ENCODE results near the gene FNBP1. TPM values are rescaled to one million over a fixed set of nuclear protein-coding genes. Genes with fewer than 3 reads are reported as not detected.

The FNBP1 gene
- total RNA-seq, 3 donors from 2014 or later: 40.9 to 176 (median 42.0) TPM

DNA sequence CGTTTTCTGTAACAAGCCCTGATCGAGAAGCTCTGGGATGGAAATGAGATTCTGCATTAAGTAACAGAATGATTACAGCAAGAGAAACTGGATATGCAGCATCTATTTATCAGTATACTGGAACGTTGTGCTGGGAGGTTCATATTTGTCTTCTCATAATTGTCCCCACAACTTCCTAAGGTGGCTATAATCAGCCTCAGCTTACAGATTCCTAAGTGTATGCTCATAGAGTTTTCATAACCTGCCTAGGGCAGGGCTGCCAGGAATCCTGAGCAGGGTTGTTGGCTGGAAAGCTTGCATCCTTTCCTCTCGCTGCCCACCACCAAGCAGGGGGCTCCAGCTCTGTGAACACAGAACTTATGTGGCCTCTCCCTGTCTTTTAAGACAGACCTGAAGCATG lies 70.2 kb downstream of the FNBP1 start:
- intact Hi-C loops (cut with DNase I, micrococcal nuclease): no loop called here
- TF ChIP-seq, protein P1, sequence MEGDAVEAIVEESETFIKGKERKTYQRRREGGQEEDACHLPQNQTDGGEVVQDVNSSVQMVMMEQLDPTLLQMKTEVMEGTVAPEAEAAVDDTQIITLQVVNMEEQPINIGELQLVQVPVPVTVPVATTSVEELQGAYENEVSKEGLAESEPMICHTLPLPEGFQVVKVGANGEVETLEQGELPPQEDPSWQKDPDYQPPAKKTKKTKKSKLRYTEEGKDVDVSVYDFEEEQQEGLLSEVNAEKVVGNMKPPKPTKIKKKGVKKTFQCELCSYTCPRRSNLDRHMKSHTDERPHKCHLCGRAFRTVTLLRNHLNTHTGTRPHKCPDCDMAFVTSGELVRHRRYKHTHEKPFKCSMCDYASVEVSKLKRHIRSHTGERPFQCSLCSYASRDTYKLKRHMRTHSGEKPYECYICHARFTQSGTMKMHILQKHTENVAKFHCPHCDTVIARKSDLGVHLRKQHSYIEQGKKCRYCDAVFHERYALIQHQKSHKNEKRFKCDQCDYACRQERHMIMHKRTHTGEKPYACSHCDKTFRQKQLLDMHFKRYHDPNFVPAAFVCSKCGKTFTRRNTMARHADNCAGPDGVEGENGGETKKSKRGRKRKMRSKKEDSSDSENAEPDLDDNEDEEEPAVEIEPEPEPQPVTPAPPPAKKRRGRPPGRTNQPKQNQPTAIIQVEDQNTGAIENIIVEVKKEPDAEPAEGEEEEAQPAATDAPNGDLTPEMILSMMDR (IDR thresholded peaks at IDR 0.05): no peak
- DNase-seq: no peak
- peaks cover 13% of the 10 kb centered on the region for H3K4me1 ChIP-seq (ENCODE audit: low read depth)
- no peak overlapping the region for H3K4me3 ChIP-seq
- H3K36me3 ChIP-seq (ENCODE audit: low read depth): no peaks in the 10 kb centered on the region
- no peaks in the 10 kb centered on the region for H3K9me3 ChIP-seq
- no peak for ATAC-seq

DNA sequence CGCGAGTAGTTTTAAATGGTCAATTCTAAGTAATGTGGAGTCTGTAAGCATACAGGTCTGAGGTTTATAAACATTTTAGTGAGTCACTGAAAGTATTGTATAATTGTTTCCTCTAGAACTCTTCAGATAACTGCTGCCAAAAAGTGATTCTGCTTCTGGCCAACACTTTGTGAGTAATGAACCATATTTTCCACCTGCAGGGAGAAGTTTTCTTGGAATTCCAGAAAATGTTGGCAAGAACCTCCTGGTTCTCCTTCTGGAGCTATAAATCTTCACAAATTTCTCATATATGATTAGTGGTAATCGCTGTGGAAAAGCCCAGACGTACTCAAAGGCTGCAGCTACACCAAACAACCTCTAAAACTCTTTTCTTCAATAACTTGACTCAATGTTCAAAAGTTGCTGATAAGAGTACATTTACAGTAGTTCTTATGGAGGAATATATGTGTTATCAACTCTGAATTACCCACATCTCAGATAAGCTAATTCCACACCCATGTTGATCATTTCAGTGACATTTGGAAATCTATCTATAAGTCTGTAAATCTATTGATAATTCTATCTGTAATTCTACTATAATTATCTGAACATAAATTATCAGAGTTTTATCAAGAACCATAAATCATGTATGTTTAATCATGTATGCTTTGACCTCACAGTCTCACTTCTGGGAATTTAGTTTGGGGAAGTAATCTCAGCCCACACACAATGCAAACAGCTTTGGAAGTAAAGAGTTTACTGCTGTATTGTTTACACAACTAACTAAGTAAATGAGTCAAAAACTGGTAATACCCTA lies 74.1 kb downstream of the FNBP1 start:
- DNase-seq (no peak), ATAC-seq (peak; percentile 71)
- intact Hi-C loops (cut with DNase I, micrococcal nuclease): no loop called here
- peaks cover 13% of the 10 kb centered on the region for H3K4me1 ChIP-seq (ENCODE audit: low read depth)
- H3K36me3 ChIP-seq (ENCODE audit: low read depth): no peaks in the 10 kb centered on the region
- H3K4me3 ChIP-seq: no peak overlapping the region
- H3K9me3 ChIP-seq: no peaks in the 10 kb centered on the region
- TF ChIP-seq, protein P1 (IDR thresholded peaks at IDR 0.05): no peak

DNA sequence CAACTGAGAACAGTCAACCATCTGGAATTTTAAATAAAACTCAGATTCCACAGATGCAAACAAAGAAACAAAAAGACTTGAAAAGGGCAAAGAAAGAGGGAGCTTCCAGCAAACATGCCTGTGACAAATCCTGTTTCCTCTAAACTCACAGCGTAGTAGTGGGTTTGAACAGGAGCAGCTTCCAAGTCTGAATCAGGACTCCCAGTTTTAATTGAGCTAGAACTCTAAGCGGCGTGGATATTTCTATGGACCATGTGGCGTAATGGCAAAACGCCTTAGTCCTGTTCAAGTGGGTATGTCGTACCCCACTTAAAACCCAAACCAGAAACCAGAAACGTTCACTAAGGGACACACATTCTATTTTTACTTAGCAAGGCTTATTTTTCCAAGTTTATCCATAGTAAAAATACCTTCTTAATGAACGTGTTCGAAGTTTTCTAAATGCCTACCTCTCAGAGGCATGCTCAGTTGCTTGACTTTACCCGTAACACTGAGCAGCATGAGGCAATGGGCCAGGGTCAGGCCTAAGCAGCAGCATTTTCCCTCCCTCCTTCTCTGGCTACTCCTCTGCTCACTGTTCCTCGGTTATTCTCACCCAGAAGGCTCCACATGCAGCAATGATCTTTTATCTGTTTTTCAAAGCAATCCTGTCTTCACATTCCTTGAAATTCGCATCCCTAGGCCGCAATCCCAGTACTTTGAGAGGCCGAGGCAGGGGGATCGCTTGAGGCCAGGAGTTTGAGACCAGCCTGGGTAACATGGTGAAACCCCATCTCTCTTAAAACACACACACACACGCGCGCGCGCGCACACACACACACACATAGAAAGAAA lies 77.9 kb downstream of the FNBP1 start:
- Histone ChIP-seq H3K4me3 (no peak overlapping the region), H3K9me3 (no peaks in the 10 kb centered on the region), H3K4me1 (ENCODE audit: low read depth) (peaks cover 13% of the 10 kb centered on the region), H3K36me3 (ENCODE audit: low read depth) (no peaks in the 10 kb centered on the region)
- DNase-seq (peak in 1 of 3 donors; percentile 28), ATAC-seq (no peak)
- intact Hi-C loops (cut with DNase I, micrococcal nuclease): no loop called here
- TF ChIP-seq, protein P1 (IDR thresholded peaks at IDR 0.05): no peak

DNA sequence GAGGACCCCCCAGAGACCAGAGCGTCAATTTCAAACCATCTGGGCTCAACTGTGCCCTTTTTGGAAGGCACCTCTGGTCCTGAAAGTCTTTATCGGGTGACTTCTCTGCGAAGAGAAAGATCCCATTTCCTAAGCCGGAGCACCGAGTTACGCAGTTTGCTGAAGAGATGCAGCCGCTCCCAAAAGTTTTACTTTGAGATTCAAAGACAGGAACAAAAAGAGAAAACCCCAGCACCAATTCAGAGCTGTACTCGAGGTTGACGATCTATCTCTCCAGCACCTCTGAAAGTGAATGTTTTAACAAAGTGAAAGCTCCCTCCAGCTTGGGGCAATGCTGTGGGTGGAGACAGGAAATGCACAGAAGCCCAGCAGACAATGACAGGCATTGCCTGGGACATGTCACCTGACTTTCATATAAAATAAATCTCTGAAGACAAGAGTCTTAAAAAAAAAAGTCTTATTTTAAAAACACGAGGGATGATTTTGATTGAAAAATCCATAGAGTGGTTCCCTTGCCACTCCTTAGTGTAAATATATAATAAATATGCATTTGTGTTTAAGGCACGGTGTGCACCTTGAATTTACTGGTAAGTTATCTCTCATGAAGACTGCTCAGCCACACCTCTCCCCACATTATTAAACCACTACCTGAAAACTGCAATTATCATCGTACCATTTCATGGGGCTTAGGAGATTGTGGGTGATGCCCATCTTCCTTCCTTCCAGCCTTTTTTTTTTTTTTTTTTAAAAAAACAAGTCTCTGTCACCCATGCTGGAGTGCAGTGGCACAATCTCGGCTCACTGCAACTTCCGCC lies 79.9 kb downstream of the FNBP1 start:
- intact Hi-C loops (cut with DNase I, micrococcal nuclease): no loop called here
- H3K9me3 ChIP-seq: no peaks in the 10 kb centered on the region
- H3K36me3 ChIP-seq (ENCODE audit: low read depth): no peaks in the 10 kb centered on the region
- H3K4me1 ChIP-seq (ENCODE audit: low read depth): no peaks in the 10 kb centered on the region
- TF ChIP-seq, protein P1 (IDR thresholded peaks at IDR 0.05): no peak
- ATAC-seq (peak; percentile 95), DNase-seq (peak in 2 of 3 donors; percentile 62 to 70)
- H3K4me3 ChIP-seq: no peak overlapping the region

DNA sequence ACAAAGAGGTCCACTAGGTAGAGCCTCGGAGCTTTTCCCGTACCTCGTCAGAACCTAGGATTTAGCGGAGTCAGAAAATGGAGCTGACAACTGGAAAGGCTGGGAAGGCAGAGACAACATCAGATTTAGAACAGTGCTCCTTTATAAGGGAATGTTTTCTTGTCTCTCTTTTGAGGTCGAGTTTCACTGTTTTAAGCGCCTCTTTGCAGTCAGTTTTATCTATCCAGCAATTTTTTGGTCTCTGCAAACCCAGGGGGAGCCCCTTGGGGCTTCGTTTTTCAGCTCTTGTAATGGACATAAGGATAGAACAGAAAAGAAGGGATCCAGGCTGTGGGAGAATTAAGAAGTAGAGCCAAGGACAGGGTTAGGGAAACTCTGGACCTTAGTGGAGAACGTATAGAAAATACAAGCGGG lies 80.5 kb downstream of the FNBP1 start:
- Histone ChIP-seq H3K4me1 (ENCODE audit: low read depth) (no peaks in the 10 kb centered on the region), H3K36me3 (ENCODE audit: low read depth) (no peaks in the 10 kb centered on the region), H3K4me3 (no peak overlapping the region), H3K9me3 (no peaks in the 10 kb centered on the region)
- peak; percentile 34 for ATAC-seq
- TF ChIP-seq, protein P1 (IDR thresholded peaks at IDR 0.05): no peak
- no peak for DNase-seq
- intact Hi-C loops (cut with DNase I, micrococcal nuclease): no loop called here
